ENCODE data around the gene UBE2D3.

- no peak for TF ChIP-seq CTCF (IDR thresholded peaks at IDR 0.05)
- no peak for TF ChIP-seq POLR2A (IDR thresholded peaks at IDR 0.05)
These were observed 69.7 kb downstream of the UBE2D3 start for GRCh38 chr4:102757681-102758080.
